Activated CD8-positive, alpha-beta T cell treated with anti-CD3 and anti-CD28 coated beads, Interleukin-2, amount 10 ng/mL, durations not matched to agents 7 days and 5 days (primary cell): ENCODE measurements around the gene SNX25. TPM values are rescaled to one million over a fixed set of nuclear protein-coding genes. Genes with fewer than 3 reads are reported as not detected.

Experiments used
- ATAC-seq: fragments of 150-1000 bp; cut with Tn5 transposase; one replicate; pipeline ENCODE4 v1.10.0; 2021; ENCODE audit warnings: moderate library complexity
- CTCF ChIA-PET: fragments of 350-600 bp; sonication (Branson Sonifier 250); formaldehyde crosslinking; loops from one replicate; lab custom pipeline; 2021; ENCODE audit warnings: antibody characterized with exemption; lab: Charles Lee
- POLR2A ChIA-PET: fragments of 350-600 bp; sonication (Branson Sonifier 250); formaldehyde crosslinking; loops from one replicate; lab custom pipeline; 2021; ENCODE audit warnings: antibody characterized with exemption; lab: Charles Lee
- DNase-seq: peaks from one replicate; pipeline ENCODE4 v3.0.0-alpha.2; 2020
- H3K27ac Mint-ChIP-seq: one replicate; pipeline ENCODE4 v1.8.0; 2021; ENCODE audit warnings: mild to moderate bottlenecking, mixed read lengths
- H3K27me3 Mint-ChIP-seq: one replicate; pipeline ENCODE4 v1.8.0; 2021; ENCODE audit warnings: low read depth, mixed read lengths
- H3K36me3 Mint-ChIP-seq: one replicate; pipeline ENCODE4 v1.8.0; 2021; ENCODE audit warnings: low read depth, mixed read lengths
- H3K4me1 Mint-ChIP-seq: one replicate; pipeline ENCODE4 v1.8.0; 2021; ENCODE audit warnings: low read depth, mixed read lengths
- H3K4me3 Mint-ChIP-seq: one replicate; pipeline ENCODE4 v1.8.0; 2021; ENCODE audit warnings: mild to moderate bottlenecking, mixed read lengths
- H3K9me3 Mint-ChIP-seq: one replicate; pipeline ENCODE4 v1.8.0; 2022; ENCODE audit warnings: mixed read lengths; ENCODE audit not compliant: insufficient read depth
- total RNA-seq, 2 experiments: library from RNA; stranded (reverse); gene quantifications; one replicate each; pipeline ENCODE4 v1.2.3, GENCODE V29; 2021

SNX25 gene
- total RNA-seq, 2 experiments from 2014 or later: 16.6 to 16.7 TPM

GRCh38 chr4:185335579-185335978 lies 126.2 kb downstream of the SNX25 start:
- H3K27ac Mint-ChIP-seq: no peak overlapping the region
- H3K4me1 Mint-ChIP-seq: peaks cover 4% of the 10 kb centered on the region
- CTCF ChIA-PET: no interaction called here
- no peak overlapping the region for H3K4me3 Mint-ChIP-seq
- no peak for ATAC-seq
- no peaks in the 10 kb centered on the region for H3K27me3 Mint-ChIP-seq
- POLR2A ChIA-PET: no interaction called here
- no peaks in the 10 kb centered on the region for H3K9me3 Mint-ChIP-seq
- peaks cover 12% of the 10 kb centered on the region for H3K36me3 Mint-ChIP-seq
- DNase-seq: no peak

- no peak for DNase-seq
- Mint-ChIP-seq H3K27ac (no peak overlapping the region), H3K9me3 (no peaks in the 10 kb centered on the region), H3K4me3 (no peak overlapping the region), H3K27me3 (no peaks in the 10 kb centered on the region), H3K4me1 (peaks cover 20% of the 10 kb centered on the region), H3K36me3 (peaks cover 21% of the 10 kb centered on the region)
- ChIA-PET POLR2A (no interaction called here), CTCF (no interaction called here)
- ATAC-seq: no peak
Measured at GRCh38 chr4:185339941-185340340, 130.5 kb downstream of the SNX25 start.

GRCh38 chr4:185341377-185341776 lies 132.0 kb downstream of the SNX25 start:
- ChIA-PET CTCF (no interaction called here), POLR2A (no interaction called here)
- Mint-ChIP-seq H3K4me1 (peaks cover 27% of the 10 kb centered on the region), H3K4me3 (no peak overlapping the region), H3K27ac (no peak overlapping the region), H3K27me3 (no peaks in the 10 kb centered on the region), H3K9me3 (no peaks in the 10 kb centered on the region), H3K36me3 (peaks cover 21% of the 10 kb centered on the region)
- no peak for DNase-seq
- no peak for ATAC-seq

- CTCF ChIA-PET: no interaction called here
- DNase-seq: no peak
- Mint-ChIP-seq H3K36me3 (peaks cover 23% of the 10 kb centered on the region), H3K4me3 (no peak overlapping the region), H3K27ac (peak overlapping the region; percentile 27), H3K27me3 (no peaks in the 10 kb centered on the region), H3K9me3 (no peaks in the 10 kb centered on the region), H3K4me1 (peaks cover 27% of the 10 kb centered on the region)
- POLR2A ChIA-PET: no interaction called here
- ATAC-seq: no peak
Measured at GRCh38 chr4:185341841-185342240, 132.4 kb downstream of the SNX25 start.

- POLR2A ChIA-PET: no interaction called here
- peaks cover 27% of the 10 kb centered on the region for H3K4me1 Mint-ChIP-seq
- DNase-seq: no peak
Measured at GRCh38 chr4:185343726-185344581, 134.6 kb downstream of the SNX25 start.

GRCh38 chr4:185344743-185345538 lies 135.5 kb downstream of the SNX25 start:
- ChIA-PET CTCF (interaction anchor here (0.5 to 1.0 kb wide), 2 partner anchors 57 to 138 kb away, joined by 3 to 5 read pairs; no protein-coding TSS in a partner anchor), POLR2A (no interaction called here)
- peak; percentile 69 for ATAC-seq
- H3K4me3 Mint-ChIP-seq: no peak overlapping the region
- H3K9me3 Mint-ChIP-seq: no peaks in the 10 kb centered on the region
- DNase-seq: no peak
- peak overlapping the region; percentile 73 for H3K27ac Mint-ChIP-seq
- H3K4me1 Mint-ChIP-seq: peaks cover 26% of the 10 kb centered on the region
- H3K36me3 Mint-ChIP-seq: peaks cover 33% of the 10 kb centered on the region
- no peaks in the 10 kb centered on the region for H3K27me3 Mint-ChIP-seq

More at GRCh38 chr4:185343726-185344581, 134.6 kb downstream of the SNX25 start:
- ATAC-seq: no peak
- H3K36me3 Mint-ChIP-seq: peaks cover 33% of the 10 kb centered on the region
- no peaks in the 10 kb centered on the region for H3K9me3 Mint-ChIP-seq
- H3K27ac Mint-ChIP-seq: peak overlapping the region; percentile 73
- CTCF ChIA-PET: no interaction called here
- no peaks in the 10 kb centered on the region for H3K27me3 Mint-ChIP-seq
- no peak overlapping the region for H3K4me3 Mint-ChIP-seq

- no peak for DNase-seq
- Mint-ChIP-seq H3K9me3 (no peaks in the 10 kb centered on the region), H3K4me1 (peaks cover 28% of the 10 kb centered on the region), H3K27me3 (no peaks in the 10 kb centered on the region), H3K36me3 (peaks cover 42% of the 10 kb centered on the region), H3K4me3 (no peak overlapping the region), H3K27ac (no peak overlapping the region)
- CTCF ChIA-PET: no interaction called here
- POLR2A ChIA-PET: no interaction called here
- no peak for ATAC-seq
Measured at GRCh38 chr4:185346975-185347601, 137.7 kb downstream of the SNX25 start.

GRCh38 chr4:185351691-185352090 lies 142.3 kb downstream of the SNX25 start:
- POLR2A ChIA-PET: no interaction called here

GRCh38 chr4:185352202-185352601 lies 142.8 kb downstream of the SNX25 start:
- peaks cover 10% of the 10 kb centered on the region for H3K4me1 Mint-ChIP-seq
- H3K27me3 Mint-ChIP-seq: no peaks in the 10 kb centered on the region
- POLR2A ChIA-PET: no interaction called here
- DNase-seq (no peak), ATAC-seq (no peak)
- CTCF ChIA-PET: interaction anchor here (1.1 kb wide), 1 partner anchor 10 kb away, joined by 3 read pairs; no protein-coding TSS in a partner anchor
- H3K9me3 Mint-ChIP-seq: no peaks in the 10 kb centered on the region
- H3K27ac Mint-ChIP-seq: no peak overlapping the region
- no peak overlapping the region for H3K4me3 Mint-ChIP-seq
- peaks cover 32% of the 10 kb centered on the region for H3K36me3 Mint-ChIP-seq

More at GRCh38 chr4:185351691-185352090, 142.3 kb downstream of the SNX25 start:
- ATAC-seq (no peak), DNase-seq (no peak)
- Mint-ChIP-seq H3K9me3 (no peaks in the 10 kb centered on the region), H3K27me3 (no peaks in the 10 kb centered on the region), H3K4me1 (peaks cover 10% of the 10 kb centered on the region), H3K36me3 (peaks cover 37% of the 10 kb centered on the region), H3K27ac (no peak overlapping the region), H3K4me3 (no peak overlapping the region)
- CTCF ChIA-PET: interaction anchor here (1.2 kb wide), 1 partner anchor 217 kb away, joined by 3 read pairs; no protein-coding TSS in a partner anchor

- Mint-ChIP-seq H3K4me3 (no peak overlapping the region), H3K9me3 (no peaks in the 10 kb centered on the region), H3K27me3 (no peaks in the 10 kb centered on the region), H3K27ac (no peak overlapping the region), H3K4me1 (peaks cover 10% of the 10 kb centered on the region), H3K36me3 (peaks cover 33% of the 10 kb centered on the region)
- DNase-seq: no peak
- ChIA-PET CTCF (interaction anchor here (1.1 kb wide), 1 partner anchor 10 kb away, joined by 3 read pairs; no protein-coding TSS in a partner anchor), POLR2A (no interaction called here)
- no peak for ATAC-seq
Measured at GRCh38 chr4:185352741-185353140, 143.3 kb downstream of the SNX25 start.

- POLR2A ChIA-PET: no interaction called here
- H3K4me1 Mint-ChIP-seq: no peaks in the 10 kb centered on the region
- ATAC-seq (no peak), DNase-seq (no peak)
- H3K4me3 Mint-ChIP-seq: no peak overlapping the region
- CTCF ChIA-PET: interaction anchor here (0.6 kb wide), 1 partner anchor 34 kb away, joined by 4 read pairs; no protein-coding TSS in a partner anchor
- no peaks in the 10 kb centered on the region for H3K27me3 Mint-ChIP-seq
- no peak overlapping the region for H3K27ac Mint-ChIP-seq
- H3K9me3 Mint-ChIP-seq: no peaks in the 10 kb centered on the region
- H3K36me3 Mint-ChIP-seq: peaks cover 15% of the 10 kb centered on the region
Measured at GRCh38 chr4:185357211-185357610, 147.8 kb downstream of the SNX25 start.
